HepG2 (cell line): Measurements from ENCODE around the gene CNPY1. TPM values are rescaled to one million over a fixed set of nuclear protein-coding genes. Genes with fewer than 3 reads are reported as not detected.
A peak's percentile ranks its signal among the peaks of the same experiment; 100 is the strongest.

Experiments
- ATAC-seq: fragments of 200-7000 bp; cut with Tn5 transposase; 3 replicates; pipeline ENCODE4 v1.9.1; 2020; ENCODE audit warnings: mild to moderate bottlenecking, moderate library complexity
- BruUV-seq: library from RNA; stranded (reverse); fragments of 400-500 nt; replicated peaks from 2 replicates; lab custom pipeline; 2021; lab: Mats Ljungman, UMichigan
- CTCF ChIA-PET: fragments of 300-600 bp; formaldehyde crosslinking; extraction: SDS; loops from one replicate; lab custom pipeline; 2021; ENCODE audit warnings: low total read pairs, inconsistent platforms, low intra/inter-chr PET ratio; lab: Yijun Ruan, JAX
- POLR2A ChIA-PET: fragments of 350-600 bp; sonication (Branson Sonifier 250); formaldehyde crosslinking; loops from one replicate; lab custom pipeline; 2020; ENCODE audit warnings: antibody characterized with exemption, inconsistent platforms; lab: Yijun Ruan, JAX
- DNase-seq: peaks from one replicate; pipeline ENCODE4 v3.0.0-alpha.2; 2015; ENCODE audit warnings: low spot score
- FAIRE-seq: peaks from 3 replicates; lab custom pipeline; 2011; peaks lifted over from hg19 to GRCh38; lab: Jason Lieb, UNC
- H2AFZ ChIP-seq: one replicate; pipeline ENCODE4 v1.6.1; 2011; ENCODE audit warnings: low read length, inconsistent platforms
- H3K27ac ChIP-seq: fragments of 300-600 bp; 3 replicates; pipeline ENCODE4 v1.8.0; 2011; ENCODE audit warnings: mixed run types, mild to moderate bottlenecking, mixed read lengths, low read length, inconsistent platforms; ENCODE audit not compliant: insufficient read depth; ENCODE audit errors: extremely low read length
- H3K27me3 ChIP-seq, 2 experiments: fragments of 200-600 bp in 1 of 2; 2 replicates in 1 of 2; 3 replicates in 1 of 2; pipeline versions ENCODE4 v1.6.0 to v1.8.0; 2011; ENCODE audit warnings: low read length in 2 of 2, mild to moderate bottlenecking in 2 of 2, moderate library complexity in 2 of 2, inconsistent platforms in 1 of 2; ENCODE audit not compliant: insufficient read depth in 2 of 2, control insufficient read depth in 1 of 2
- H3K36me3 ChIP-seq, 2 experiments: fragments of 200-600 bp in 1 of 2; replicated peaks in 1 of 2; 2 replicates in 1 of 2; 3 replicates in 1 of 2; pipeline versions ENCODE4 v1.5.1 to v1.8.0; 2011; ENCODE audit warnings: low read length in 2 of 2, inconsistent platforms in 1 of 2; ENCODE audit not compliant: insufficient read depth in 2 of 2, control insufficient read depth in 1 of 2
- H3K4me1 ChIP-seq: 2 replicates; pipeline ENCODE4 v1.5.1; 2012; ENCODE audit warnings: low read length, inconsistent platforms; ENCODE audit not compliant: insufficient read depth
- H3K4me2 ChIP-seq: 2 replicates; pipeline ENCODE4 v1.6.0; 2011; ENCODE audit warnings: low read depth, low read length, inconsistent platforms
- H3K4me3 ChIP-seq, 3 experiments: fragments of 200-600 bp in 1 of 3; sonication (generic), shearing (Covaris generic) in 1 of 3; replicated peaks in 1 of 3; 2 replicates each; pipeline ENCODE4 v1.5.1; 2011 to 2016; ENCODE audit warnings: low read length in 3 of 3, inconsistent platforms in 2 of 3, low read depth in 2 of 3, mild to moderate bottlenecking in 2 of 3, control low read depth in 1 of 3, mixed read lengths in 1 of 3; ENCODE audit not compliant: insufficient read depth in 1 of 3
- H3K79me2 ChIP-seq: one replicate; pipeline ENCODE4 v1.6.1; 2011; ENCODE audit warnings: low read length, inconsistent platforms; ENCODE audit not compliant: insufficient read depth
- H3K9ac ChIP-seq: 2 replicates; pipeline ENCODE4 v1.6.0; 2011; ENCODE audit warnings: mild to moderate bottlenecking, low read depth, low read length, inconsistent platforms; ENCODE audit not compliant: insufficient read depth
- H3K9me3 ChIP-seq: 2 replicates; pipeline ENCODE4 v1.5.1; 2012; ENCODE audit warnings: mild to moderate bottlenecking, low read length
- H4K20me1 ChIP-seq: 2 replicates; pipeline ENCODE4 v1.6.0; 2011; ENCODE audit warnings: inconsistent platforms, mild to moderate bottlenecking, low read length, moderate library complexity; ENCODE audit not compliant: insufficient read depth
- ELF1 ChIP-seq: sonication (generic); formaldehyde crosslinking; IDR thresholded peaks from 2 replicates; pipeline ENCODE4 v1.4.0; 2020; ENCODE audit warnings: missing genetic modification reagents
- EZH2 ChIP-seq: conservative IDR thresholded peaks from 2 replicates; pipeline ENCODE4 v1.6.1; 2012; ENCODE audit warnings: mild to moderate bottlenecking, low read depth, low read length, moderate library complexity
- FOXA1 ChIP-seq, 2 experiments: fragments of 450-650 bp in 1 of 2; sonication (generic) in 1 of 2; formaldehyde crosslinking in 1 of 2; IDR thresholded peaks; 2 replicates each; pipeline versions ENCODE4 v1.4.0 to v1.6.1; 2016 to 2020; ENCODE audit warnings: missing genetic modification reagents in 1 of 2
- HMGA1 ChIP-seq: sonication (generic); formaldehyde crosslinking; conservative IDR thresholded peaks from 2 replicates; pipeline ENCODE4 v1.4.0; 2020; ENCODE audit warnings: missing genetic modification reagents
- PAF1 ChIP-seq: IDR thresholded peaks from 2 replicates; pipeline ENCODE4 v1.6.1; 2016; ENCODE audit warnings: missing genetic modification reagents, missing compliant biosample characterization
- RFX5 ChIP-seq: IDR thresholded peaks from 2 replicates; pipeline ENCODE4 v1.6.1; 2011; ENCODE audit warnings: low read depth, low read length, improper control_type of control experiment
- RXRB ChIP-seq: IDR thresholded peaks from 2 replicates; pipeline ENCODE4 v1.6.1; 2016; ENCODE audit warnings: borderline replicate concordance, missing genetic modification reagents, missing compliant biosample characterization
- STAG1 ChIP-seq: sonication (generic); formaldehyde crosslinking; IDR thresholded peaks from 2 replicates; pipeline ENCODE4 v1.4.0; 2020; ENCODE audit warnings: missing genetic modification reagents
- ZNF329 ChIP-seq: sonication (generic); formaldehyde crosslinking; IDR thresholded peaks from 2 replicates; pipeline ENCODE4 v1.9.0; 2021; ENCODE audit warnings: low read depth, mild to moderate bottlenecking, missing genetic modification reagents
- ZNF350 ChIP-seq: sonication (generic); formaldehyde crosslinking; IDR thresholded peaks from 2 replicates; pipeline ENCODE4 v1.4.0; 2020; ENCODE audit warnings: mild to moderate bottlenecking, low read depth, missing genetic modification reagents, borderline replicate concordance
- ZNF556 ChIP-seq: sonication (generic); formaldehyde crosslinking; IDR thresholded peaks from 2 replicates; pipeline ENCODE4 v1.4.0; 2020; ENCODE audit warnings: mild to moderate bottlenecking, missing genetic modification reagents, borderline replicate concordance
- WGBS: methylation state at CpG from one replicate; pipeline ENCODE4 v1.1.6; 2017; ENCODE audit warnings: low lambda C conversion rate; 5-methylcytosine and 5-hydroxymethylcytosine counted together
- in situ Hi-C: cut with HindIII; loops from 2 replicates; pipeline ENCODE4 v1.10.0; 2017; ENCODE audit warnings: low pct_unique_long_range_greater_than_20kb; ENCODE audit not compliant: extremely low pct_ligation_motif_present
- intact Hi-C: fragments of 100-400 bp; cut with micrococcal nuclease; formaldehyde crosslinking; loops from one replicate; pipeline ENCODE4 v1.10.0; 2022; ENCODE audit not compliant: unreplicated experiment
- polyA plus RNA-seq, 8 experiments: library from polyadenylated mRNA; depleted of rRNA in 3 of 8; stranded (reverse) in 7 of 8; unstranded in 1 of 8; fragments of >200 nt; fragmentation: Illumina TruSeq in 4 of 8; extraction: Trizol in 4 of 8; gene quantifications; 2 replicates each; pipeline versions ENCODE4 v1.2.1 to v1.2.3, GENCODE V29; 2011 to 2016; ENCODE audit warnings: low read depth in 4 of 8, missing spikeins in 1 of 8, mixed read lengths in 1 of 8; ENCODE audit not compliant: insufficient read depth in 1 of 8
- total RNA-seq, 5 experiments: library from RNA; depleted of rRNA; stranded (reverse); fragments of >200 nt; fragmentation: Illumina TruSeq; extraction: Trizol; gene quantifications; 2 replicates each; pipeline ENCODE4 v1.2.3, GENCODE V29; 2016; ENCODE audit warnings: low read depth in 1 of 5
- TF ChIP-seq, protein P1 (sequence below): sonication (generic); formaldehyde crosslinking; IDR thresholded peaks from 2 replicates; pipeline ENCODE4 v1.5.1; 2020; ENCODE audit warnings: mild to moderate bottlenecking, missing genetic modification reagents, moderate library complexity
- TF ChIP-seq, protein P2 (sequence below): sonication (generic); formaldehyde crosslinking; IDR thresholded peaks from 2 replicates; pipeline ENCODE4 v1.8.0; 2022; ENCODE audit warnings: missing genetic modification reagents, mild to moderate bottlenecking, inconsistent platforms, borderline replicate concordance
- TF ChIP-seq, protein P3 (sequence below): sonication (generic); formaldehyde crosslinking; IDR thresholded peaks from 2 replicates; pipeline ENCODE4 v1.4.0; 2020; ENCODE audit warnings: low read depth, missing genetic modification reagents

Gene CNPY1
- total and polyA plus RNA-seq, 2 of the 13 experiments (the other 11 are each of a cell fraction or from before 2014, with no cell fraction given) = not detected

DNA sequence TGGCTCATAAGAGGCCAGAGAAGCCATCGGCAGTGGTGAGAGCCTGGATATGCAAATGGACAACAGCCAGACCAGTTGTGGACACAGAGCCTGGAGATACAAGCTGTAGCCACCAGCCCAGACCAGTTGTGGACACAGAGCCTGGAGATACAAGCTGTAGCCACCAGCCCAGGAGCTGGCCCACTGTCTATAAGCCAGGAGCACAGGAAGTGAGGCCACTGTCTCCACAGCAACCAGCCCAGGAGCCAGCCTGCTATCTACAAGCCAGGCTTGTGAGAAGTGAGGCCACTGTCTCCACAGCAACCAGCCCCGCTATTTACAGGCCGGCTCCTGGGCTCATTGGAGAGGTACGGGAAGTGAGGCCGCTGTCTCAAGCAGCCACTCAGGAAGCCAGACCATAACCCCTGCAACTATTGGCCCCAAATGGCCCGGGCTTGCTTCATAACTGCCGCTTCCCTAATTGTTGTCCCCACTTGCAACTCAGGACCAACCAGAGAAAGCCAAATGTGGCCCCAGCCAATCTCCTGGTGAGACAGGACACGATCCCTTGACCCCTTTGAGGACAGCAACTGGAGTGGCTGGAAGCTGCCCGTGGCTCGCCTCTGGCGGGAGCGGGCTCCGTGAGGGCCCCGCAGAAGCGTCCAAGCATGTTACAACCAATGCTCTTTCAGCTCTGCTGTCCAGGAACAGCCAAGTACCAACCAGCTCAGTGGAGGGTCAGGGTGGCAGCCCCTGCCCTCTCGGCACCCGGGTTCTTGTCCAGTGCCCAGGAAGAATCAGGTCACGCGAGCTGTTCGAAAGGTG, 44.1 kb upstream of the CNPY1 start:
- POLR2A ChIA-PET = interaction anchor here (2.0 kb wide), 1 partner anchor 28 kb away, joined by 4 read pairs; no protein-coding TSS in a partner anchor
- DNase-seq = peak; percentile 72
- peak; percentile 71 for FAIRE-seq
- BruUV-seq = no TSS peak
- Histone ChIP-seq H3K4me2 (peak overlapping the region; percentile 83), H3K9me3 (no peaks in the 10 kb centered on the region), H3K27ac (peak overlapping the region; percentile 2), H3K9ac (peak overlapping the region; percentile 47), H2AFZ (peak overlapping the region; percentile 21), H3K36me3 (no peaks in the 10 kb centered on the region), H3K79me2 (no peaks in the 10 kb centered on the region), H3K4me1 (peaks cover 61% of the 10 kb centered on the region), H4K20me1 (no peaks in the 10 kb centered on the region), H3K4me3 (peak overlapping the region; percentile 44 to 69 (median 47)), H3K27me3 (peaks cover 6 to 17% of the 10 kb centered on the region in 2 experiments; a peak in 3 of 5 replicates)
- 10% methylated on average over 2 of the region's 20 CpGs for WGBS
- peak; percentile 90 for ATAC-seq
- CTCF ChIA-PET = no interaction called here
- intact Hi-C loops = no loop called here
- in situ Hi-C loops = no loop called here
- TF ChIP-seq, protein P1, sequence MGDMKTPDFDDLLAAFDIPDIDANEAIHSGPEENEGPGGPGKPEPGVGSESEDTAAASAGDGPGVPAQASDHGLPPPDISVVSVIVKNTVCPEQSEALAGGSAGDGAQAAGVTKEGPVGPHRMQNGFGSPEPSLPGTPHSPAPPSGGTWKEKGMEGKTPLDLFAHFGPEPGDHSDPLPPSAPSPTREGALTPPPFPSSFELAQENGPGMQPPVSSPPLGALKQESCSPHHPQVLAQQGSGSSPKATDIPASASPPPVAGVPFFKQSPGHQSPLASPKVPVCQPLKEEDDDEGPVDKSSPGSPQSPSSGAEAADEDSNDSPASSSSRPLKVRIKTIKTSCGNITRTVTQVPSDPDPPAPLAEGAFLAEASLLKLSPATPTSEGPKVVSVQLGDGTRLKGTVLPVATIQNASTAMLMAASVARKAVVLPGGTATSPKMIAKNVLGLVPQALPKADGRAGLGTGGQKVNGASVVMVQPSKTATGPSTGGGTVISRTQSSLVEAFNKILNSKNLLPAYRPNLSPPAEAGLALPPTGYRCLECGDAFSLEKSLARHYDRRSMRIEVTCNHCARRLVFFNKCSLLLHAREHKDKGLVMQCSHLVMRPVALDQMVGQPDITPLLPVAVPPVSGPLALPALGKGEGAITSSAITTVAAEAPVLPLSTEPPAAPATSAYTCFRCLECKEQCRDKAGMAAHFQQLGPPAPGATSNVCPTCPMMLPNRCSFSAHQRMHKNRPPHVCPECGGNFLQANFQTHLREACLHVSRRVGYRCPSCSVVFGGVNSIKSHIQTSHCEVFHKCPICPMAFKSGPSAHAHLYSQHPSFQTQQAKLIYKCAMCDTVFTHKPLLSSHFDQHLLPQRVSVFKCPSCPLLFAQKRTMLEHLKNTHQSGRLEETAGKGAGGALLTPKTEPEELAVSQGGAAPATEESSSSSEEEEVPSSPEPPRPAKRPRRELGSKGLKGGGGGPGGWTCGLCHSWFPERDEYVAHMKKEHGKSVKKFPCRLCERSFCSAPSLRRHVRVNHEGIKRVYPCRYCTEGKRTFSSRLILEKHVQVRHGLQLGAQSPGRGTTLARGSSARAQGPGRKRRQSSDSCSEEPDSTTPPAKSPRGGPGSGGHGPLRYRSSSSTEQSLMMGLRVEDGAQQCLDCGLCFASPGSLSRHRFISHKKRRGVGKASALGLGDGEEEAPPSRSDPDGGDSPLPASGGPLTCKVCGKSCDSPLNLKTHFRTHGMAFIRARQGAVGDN (CRISPR knock-in tag) = peak; percentile 75
- TF ChIP-seq FOXA1 (IDR thresholded peaks at IDR 0.05) (no peak), FOXA1 (CRISPR knock-in tag; IDR thresholded peaks at IDR 0.05) (peak; percentile 24; the same call in 1 of the 2 replicates), HMGA1 (no peak), RFX5 (peak; percentile 70), STAG1 (CRISPR knock-in tag) (0 out of 2 replicates have a peak, but pooled peaks have one; percentile 2), PAF1 (CRISPR knock-in tag) (no peak), ZNF556 (CRISPR knock-in tag) (no peak), EZH2 (no peak), ELF1 (CRISPR knock-in tag) (0 out of 2 replicates have a peak, but pooled peaks have one; percentile 29), ZNF350 (peak; percentile 26; the same call in 1 of the 2 replicates), ZNF329 (CRISPR knock-in tag) (no peak), RXRB (CRISPR knock-in tag) (peak; percentile 26; the same call in 1 of the 2 replicates)
- TF ChIP-seq, protein P2, sequence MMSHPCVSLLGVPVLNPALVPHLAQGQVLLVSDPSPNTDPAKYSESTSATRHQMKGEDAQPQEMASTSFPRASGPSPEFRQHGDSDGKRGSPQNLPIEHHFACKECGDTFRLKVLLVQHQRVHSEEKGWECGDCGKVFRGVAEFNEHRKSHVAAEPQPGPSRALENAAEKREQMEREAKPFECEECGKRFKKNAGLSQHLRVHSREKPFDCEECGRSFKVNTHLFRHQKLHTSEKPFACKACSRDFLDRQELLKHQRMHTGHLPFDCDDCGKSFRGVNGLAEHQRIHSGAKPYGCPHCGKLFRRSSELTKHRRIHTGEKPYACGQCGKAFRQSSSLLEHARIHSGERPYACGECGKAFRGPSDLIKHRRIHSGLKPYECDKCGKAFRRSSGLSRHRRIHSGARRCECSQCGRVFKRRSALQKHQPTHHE (CRISPR knock-in tag) = 0 out of 2 replicates have a peak, but pooled peaks have one; percentile 4
- TF ChIP-seq, protein P3, sequence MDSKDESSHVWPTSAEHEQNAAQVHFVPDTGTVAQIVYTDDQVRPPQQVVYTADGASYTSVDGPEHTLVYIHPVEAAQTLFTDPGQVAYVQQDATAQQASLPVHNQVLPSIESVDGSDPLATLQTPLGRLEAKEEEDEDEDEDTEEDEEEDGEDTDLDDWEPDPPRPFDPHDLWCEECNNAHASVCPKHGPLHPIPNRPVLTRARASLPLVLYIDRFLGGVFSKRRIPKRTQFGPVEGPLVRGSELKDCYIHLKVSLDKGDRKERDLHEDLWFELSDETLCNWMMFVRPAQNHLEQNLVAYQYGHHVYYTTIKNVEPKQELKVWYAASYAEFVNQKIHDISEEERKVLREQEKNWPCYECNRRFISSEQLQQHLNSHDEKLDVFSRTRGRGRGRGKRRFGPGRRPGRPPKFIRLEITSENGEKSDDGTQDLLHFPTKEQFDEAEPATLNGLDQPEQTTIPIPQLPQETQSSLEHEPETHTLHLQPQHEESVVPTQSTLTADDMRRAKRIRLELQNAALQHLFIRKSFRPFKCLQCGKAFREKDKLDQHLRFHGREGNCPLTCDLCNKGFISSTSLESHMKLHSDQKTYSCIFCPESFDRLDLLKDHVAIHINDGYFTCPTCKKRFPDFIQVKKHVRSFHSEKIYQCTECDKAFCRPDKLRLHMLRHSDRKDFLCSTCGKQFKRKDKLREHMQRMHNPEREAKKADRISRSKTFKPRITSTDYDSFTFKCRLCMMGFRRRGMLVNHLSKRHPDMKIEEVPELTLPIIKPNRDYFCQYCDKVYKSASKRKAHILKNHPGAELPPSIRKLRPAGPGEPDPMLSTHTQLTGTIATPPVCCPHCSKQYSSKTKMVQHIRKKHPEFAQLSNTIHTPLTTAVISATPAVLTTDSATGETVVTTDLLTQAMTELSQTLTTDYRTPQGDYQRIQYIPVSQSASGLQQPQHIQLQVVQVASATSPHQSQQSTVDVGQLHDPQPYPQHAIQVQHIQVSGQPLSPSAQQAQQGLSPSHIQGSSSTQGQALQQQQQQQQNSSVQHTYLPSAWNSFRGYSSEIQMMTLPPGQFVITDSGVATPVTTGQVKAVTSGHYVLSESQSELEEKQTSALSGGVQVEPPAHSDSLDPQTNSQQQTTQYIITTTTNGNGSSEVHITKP (CRISPR knock-in tag) = no peak
